NCI-H2107 treated with DMSO at 0.1 percent for 48 hours (cell line): ENCODE measurements around the gene MIXL1.
"Not testable (repeated sequence)": the region's sequence is repeated elsewhere in the genome, so short reads cannot be mapped to it uniquely, and the experiment has no call there.

Source experiments
- DNase-seq: peaks from one replicate; lab custom pipeline; 2025; ENCODE audit not compliant: unreplicated experiment; lab: John Stamatoyannopoulos, UW

MIXL1 gene

DNA sequence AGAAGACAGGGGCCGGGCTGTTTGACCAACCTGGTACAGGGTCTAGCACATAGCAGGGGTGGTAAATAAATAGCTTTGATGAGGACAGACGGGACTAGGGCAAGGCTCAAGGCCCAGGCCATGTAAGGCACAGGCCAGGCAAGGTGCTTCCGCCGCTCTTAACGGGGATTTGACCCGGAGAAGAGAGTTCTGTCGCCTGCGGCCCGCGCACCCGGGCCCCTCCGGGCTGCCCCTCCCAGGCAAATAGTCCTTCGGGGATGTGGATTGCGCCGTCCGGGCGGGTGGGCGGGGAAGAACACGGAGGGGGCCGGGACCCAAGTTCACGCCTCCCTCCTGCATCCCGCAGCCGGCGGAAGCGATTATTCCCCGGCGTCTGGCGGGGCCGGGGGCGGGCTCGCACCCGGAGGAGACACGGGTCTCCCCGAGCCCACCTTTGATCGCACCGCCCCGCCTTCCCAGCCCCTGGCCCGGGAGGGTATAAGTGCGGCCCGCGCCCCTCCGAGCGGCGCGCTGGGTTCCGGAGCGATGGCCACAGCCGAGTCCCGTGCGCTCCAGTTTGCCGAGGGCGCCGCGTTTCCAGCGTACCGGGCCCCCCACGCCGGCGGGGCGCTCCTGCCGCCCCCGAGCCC is at the start of gene MIXL1:
Gene MIXL1, plus strand, starts transcription at position 508 of the 629 bp plus-strand sequence. Its CDS starts 18 bp downstream, at position 526.
- DNase-seq: no peak

GRCh38 chr1:226176870-226177269 is 46.6 kb upstream of the MIXL1 start:
- no peak for DNase-seq

DNA sequence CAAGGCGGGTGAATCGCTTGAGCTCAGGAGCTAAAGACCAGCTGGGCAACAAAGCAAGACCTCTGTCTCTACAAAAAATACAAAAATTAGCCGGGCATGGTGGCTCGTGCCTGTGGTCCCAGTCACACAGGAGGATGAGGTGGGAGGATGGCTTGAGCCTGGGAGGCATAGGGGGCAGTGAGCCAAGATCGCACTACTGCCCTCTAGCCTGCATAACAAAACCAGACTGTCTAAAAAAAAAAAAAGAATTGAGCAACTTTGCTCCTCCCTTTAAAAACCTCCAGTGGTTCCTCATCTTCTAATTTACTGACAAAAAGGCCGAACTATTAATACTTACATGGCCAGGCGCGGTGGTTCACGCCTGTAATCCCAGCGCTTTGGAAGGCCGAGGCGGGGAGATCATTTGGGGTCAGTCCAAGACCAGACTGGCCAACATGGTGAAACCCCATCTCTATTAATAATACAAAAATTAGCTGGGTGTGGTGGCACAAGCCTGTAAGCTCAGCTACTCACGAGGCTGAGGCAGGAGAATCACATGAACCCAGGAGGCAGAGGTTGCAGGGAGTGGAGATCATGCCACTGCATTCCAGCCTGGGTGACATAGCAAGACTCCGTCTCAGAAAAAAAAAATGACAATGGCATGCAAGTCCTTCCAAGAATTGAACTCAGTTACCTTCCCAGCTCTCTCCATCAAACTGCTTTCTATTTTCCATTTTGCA is 41.3 kb upstream of the MIXL1 start:
- no peak for DNase-seq

- no peak for DNase-seq
These were observed 38.1 kb upstream of the MIXL1 start for GRCh38 chr1:226185141-226186036.

DNA sequence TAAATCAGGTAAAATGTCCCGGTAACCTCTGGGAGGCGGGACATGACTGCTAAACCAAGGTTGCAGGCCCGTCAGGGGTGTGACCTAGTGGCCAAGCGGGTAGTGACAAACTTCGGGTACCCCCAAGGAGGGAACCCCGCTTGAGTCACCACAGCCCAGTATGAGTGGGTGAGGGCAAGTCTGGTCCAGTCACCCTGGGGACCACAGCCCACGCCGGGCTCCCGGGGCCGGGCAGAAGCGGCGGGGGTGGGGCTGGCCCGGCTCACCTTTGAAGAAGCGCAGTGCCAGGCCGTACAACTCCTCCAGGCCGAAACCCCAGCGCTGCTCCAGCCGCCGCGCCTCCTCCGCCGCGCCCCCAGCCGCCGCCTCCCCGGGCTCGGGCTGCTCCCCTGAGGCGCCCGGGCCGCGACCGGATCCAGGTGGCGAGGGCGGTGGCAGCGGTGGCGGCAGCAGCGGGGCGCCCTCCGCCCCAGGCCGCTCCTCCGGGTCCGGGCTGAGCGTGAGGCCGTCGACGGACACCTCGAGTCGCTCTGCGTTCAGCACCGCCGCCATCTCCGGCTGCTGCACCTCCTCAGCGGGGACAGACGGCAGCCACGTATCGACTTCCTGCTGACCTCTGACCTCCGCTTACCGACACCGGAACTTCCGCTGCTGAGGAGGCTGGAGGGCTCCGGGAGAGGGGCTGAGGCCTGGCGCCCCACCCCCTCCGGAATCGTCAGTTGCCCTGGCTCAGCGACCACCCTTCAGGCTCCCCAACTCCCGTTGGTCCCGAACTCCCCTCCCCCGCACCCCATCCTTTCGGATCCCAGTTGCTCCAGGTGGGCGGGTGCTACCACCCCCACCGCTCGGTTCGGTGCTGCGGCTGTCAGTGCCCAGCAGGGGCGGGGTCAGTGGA is 37.1 kb upstream of the MIXL1 start, which contains the start of gene ACBD3:
Gene ACBD3, minus strand, starts transcription at position 618 of the 895 bp plus-strand sequence. Its CDS starts 66 bp downstream, at position 552.
- peak; percentile 62 for DNase-seq

GRCh38 chr1:226187019-226187322 is 36.5 kb upstream of the MIXL1 start:
- no peak for DNase-seq

DNA sequence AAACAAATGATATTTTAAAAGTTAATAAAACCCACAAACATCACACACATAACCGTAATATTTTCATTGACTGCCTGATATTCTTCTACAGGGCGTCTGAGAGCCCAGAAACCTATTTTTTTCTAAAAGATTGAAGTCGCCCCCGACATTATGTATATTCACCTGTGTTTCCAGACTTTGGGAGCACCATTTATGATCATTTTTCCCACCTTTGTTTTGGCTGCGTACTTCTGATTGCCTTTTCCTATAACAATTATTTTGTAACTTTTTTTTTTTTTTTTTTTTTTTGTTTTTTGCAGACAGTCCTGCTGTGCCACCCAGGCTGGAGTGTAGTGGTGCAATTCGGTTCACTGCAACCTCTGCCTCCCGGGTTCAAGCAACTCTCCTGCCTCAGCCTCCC is 36.1 kb upstream of the MIXL1 start:
- DNase-seq: no peak

DNA sequence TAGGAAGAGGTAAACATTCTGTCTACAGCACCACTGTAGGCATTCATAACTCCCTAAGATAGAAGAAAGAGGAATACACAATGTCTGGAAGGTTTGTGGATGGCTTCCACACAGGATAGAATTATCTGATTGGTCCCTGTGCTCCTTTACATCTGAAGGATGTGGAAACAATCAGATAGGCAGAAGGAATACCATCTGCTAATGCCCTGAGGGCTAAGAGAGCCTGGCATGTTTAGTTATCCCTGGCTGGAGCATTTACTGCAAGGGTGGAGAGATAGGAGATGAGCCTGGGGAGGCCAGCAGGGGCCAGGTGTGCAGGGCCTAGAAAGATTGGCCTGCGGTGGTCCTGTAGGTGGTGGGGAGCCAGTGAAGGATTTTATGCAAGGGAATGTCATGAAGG is 28.3 kb upstream of the MIXL1 start:
- no peak for DNase-seq

GRCh38 chr1:226199971-226200370 is 23.5 kb upstream of the MIXL1 start:
- DNase-seq: no peak

DNA sequence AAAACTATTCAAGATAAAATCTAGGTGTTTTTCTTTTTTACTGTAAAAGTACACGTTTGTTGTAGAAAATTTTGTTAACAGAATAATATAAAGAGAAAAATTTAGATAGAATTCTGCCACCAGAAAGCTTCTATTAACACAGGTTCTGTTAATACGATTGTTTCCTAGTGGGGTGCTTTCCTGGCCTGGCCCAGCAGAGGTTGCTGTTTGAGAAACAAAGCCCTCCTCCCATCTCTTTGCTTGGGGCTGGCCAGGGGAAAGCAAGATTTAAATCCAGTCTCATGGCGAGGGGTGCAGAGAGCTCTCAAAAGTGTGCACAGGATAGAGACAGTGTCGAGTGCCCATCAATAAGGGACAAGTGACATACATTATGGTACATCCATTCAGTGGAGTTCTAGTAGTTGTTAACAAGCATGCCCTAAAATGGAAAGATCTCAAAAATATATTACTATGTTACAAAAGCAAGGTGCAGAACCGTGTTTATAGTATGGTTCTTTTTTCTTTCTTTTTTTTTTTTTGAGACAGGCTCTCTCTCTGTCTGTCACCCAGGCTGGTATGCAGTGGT is 22.4 kb upstream of the MIXL1 start:
- no peak for DNase-seq

DNA sequence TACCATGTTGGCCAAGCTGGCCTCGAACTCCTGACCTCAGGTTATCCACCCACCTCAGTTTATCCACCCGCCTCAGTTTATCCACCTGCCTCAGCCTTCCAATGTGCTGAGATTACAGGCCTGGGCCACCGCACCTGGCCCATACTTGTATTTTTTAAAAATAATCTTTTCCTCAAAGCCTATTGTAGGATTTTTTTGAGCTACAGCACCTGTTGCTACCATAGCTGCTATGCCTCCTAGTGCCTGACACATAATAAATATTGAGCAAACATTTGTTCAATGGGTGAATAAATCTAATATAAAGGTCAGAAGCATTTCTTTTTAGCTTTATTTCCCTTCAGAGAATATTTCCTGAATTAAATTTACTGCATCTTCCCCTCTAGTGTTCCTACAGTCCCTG is 21.2 kb upstream of the MIXL1 start:
- DNase-seq: no peak

GRCh38 chr1:226202666-226203065 is 20.8 kb upstream of the MIXL1 start:
- not testable (repeated sequence) for DNase-seq

GRCh38 chr1:226203240-226203639 is 20.2 kb upstream of the MIXL1 start:
- DNase-seq: no peak

DNA sequence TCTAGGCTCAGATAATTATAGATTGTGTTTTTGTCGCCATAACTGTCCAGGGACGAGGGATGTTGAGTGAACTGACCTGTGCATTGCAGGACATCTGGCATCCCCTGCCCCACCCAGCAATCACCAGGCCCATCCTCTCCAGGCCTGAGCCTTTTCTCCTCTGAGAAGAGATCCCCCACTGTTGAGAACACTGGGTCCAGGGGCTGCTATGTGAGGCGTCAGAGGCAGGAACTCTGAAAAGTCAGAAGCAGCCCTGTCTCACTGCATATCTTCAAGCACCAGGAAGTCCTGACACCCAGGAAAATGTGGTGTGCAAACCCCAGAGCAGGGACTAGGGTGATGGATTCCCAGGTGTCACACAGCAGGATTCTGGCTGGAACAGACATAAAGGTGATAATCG is 19.8 kb upstream of the MIXL1 start:
- no peak for DNase-seq

GRCh38 chr1:226204198-226204597 is 19.3 kb upstream of the MIXL1 start:
- no peak for DNase-seq

DNA sequence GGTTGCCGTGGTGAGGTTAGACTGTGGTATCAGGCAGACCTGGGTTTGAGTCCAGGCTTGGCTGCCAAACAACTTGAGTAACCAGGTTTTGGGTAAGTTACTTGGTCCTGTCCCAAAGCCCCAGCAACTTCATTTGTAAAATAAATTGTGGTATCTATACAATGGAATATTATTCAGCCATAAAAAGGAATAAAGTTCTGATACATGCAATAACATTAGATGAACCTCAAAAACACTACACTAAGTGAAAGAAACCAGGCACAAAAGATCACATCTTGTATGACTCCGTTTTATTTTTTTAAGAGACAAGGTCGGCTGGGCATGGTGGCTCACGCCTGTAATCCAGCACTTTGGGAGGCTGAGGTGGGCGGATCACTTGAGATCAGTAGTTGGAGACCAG is 16.4 kb upstream of the MIXL1 start:
- DNase-seq: no peak

GRCh38 chr1:226209307-226210059 is 14.0 kb upstream of the MIXL1 start:
- DNase-seq: peak; percentile 55

- DNase-seq: no peak
These were observed 12.8 kb upstream of the MIXL1 start for GRCh38 chr1:226210571-226211176.

DNA sequence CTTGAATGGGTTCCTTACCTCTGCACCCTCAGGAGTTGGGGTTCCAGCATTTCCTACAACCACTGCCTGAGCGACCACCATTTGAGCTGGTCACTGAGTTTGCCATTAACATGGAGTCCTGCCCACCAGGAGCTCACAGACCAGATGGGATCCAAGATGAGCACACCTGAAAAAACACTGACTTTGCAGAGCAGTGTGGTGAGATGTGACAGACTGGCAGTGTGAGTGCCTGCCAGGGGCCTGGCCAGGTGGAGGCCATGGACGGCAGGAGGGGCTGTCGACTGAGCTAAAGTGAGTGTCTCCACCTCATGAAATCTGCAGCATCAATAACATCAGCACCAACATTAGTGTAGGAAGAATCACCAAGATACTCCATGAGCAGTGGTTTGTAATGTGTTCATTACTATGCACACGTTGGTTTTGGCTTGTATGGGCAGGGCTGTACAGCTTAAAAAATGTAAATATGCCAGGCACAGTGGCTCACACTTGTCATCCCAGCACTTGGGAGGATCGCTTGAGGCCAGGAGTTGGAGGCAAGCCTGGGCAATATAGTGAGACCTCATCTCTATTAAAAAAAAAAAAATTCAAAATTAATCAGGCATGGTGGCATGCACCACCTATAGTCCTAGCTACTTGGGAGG is 12.2 kb upstream of the MIXL1 start:
- no peak for DNase-seq
